Head of caudate nucleus (tissue), 42 donors: ENCODE results near the gene BOLA3.
"Not testable (repeated sequence)": the region's sequence is repeated elsewhere in the genome, so short reads cannot be mapped to it uniquely, and the experiment has no call there.

Source experiments
- DNase-seq, 42 donors: peaks; one replicate each; pipeline versions ENCODE4 v3.0.0 to v3.0.0-alpha.2; 2020 to 2021; ENCODE audit warnings: mixed read lengths in 7 of 42
- intact Hi-C: fragments of 100-400 bp; cut with DNase I; formaldehyde crosslinking; loops from one replicate; pipeline ENCODE4 v1.15.0; 2022

The BOLA3 gene

GRCh38 chr2:74089816-74090745 lies 57.6 kb downstream of the BOLA3 start:
- DNase-seq, result no peak
- intact Hi-C loops, result loop anchor here (10.0 kb wide), 1 partner anchor 85 kb away; no protein-coding TSS in a partner anchor

- DNase-seq, intact Hi-C loops: not testable (repeated sequence)
These were observed 59.0 kb downstream of the BOLA3 start for GRCh38 chr2:74088676-74089075.

- intact Hi-C loops, result no loop called here
- no peak for DNase-seq
These were observed 60.0 kb downstream of the BOLA3 start for GRCh38 chr2:74087696-74088095.

- no peak for DNase-seq
- intact Hi-C loops, result no loop called here
These were observed 61.7 kb downstream of the BOLA3 start for GRCh38 chr2:74086021-74086420.
